ENCODE data around the gene EPSTI1.

EPSTI1 gene

DNA sequence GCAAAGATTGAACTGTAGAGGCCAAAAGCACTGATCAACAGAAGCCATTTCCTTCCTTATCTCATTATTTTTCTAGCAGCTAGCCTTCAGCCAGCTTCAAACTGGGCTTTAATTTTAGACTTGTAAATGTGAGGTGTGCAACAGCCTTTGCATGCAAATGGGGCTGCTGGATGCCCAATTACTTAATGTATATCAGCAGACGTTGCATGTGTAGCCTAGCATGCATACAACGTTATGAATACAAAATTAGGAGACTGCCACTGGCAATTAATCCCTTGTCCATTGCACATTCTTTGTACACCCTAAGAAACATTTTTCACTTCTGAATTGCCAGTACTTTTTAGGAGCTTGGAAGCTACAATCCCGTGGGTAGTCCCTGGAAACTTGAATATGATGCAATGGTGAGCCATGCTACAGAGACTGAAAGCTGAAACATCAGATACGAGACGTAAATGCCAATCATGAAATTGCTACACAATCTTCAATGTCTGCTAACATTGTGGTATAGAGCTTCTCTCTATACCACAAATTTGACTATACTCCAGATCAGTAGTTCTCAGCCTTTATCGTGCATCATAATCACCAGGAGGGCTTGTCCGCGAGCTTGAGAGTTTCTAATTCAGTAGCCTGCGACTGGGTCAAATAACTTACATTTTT is 20.2 kb downstream of the EPSTI1 start:
- no peak for DNase-seq (ENCODE audit: low spot score)

DNA sequence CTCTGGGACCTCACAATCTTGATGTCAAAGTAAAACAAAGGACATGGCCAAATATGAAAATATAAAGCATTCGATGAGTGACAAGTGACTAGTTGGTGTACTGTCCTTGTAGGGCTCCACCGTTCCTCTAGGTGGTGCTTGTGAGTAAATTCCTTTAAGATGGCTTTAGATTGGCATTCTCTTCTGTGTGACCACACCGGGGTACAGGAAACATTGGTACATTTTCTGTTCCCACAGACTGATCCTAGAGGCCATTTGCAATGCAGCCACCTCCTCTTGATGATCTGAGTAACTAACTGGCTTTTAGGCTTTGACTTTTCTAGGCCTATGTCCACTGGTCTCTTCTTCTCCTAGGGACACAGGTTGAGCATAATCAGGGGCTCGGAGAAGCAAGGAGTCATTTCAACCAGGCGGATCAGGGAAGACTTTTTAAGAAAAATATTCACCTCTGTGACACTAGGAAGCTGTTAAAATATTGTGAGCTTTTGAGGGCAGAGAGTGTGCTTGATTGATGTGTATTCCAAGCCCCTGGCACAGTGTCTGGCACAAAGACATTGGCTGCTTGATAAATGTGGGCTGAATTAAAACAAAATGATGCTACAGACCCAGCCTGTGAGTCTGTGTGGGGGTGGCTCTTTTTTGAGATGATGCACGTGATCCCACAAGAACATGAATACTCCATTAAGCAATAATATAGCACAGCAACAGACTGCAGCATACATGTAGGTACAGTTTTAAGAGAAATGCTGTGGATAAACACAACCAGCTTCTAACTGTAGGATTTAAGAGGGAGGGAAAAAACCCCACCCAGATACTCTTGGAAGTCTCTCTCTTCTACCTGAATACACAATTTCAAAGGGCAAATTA is 21.0 kb downstream of the EPSTI1 start:
- peak; percentile 60 for DNase-seq (ENCODE audit: low spot score)

DNA sequence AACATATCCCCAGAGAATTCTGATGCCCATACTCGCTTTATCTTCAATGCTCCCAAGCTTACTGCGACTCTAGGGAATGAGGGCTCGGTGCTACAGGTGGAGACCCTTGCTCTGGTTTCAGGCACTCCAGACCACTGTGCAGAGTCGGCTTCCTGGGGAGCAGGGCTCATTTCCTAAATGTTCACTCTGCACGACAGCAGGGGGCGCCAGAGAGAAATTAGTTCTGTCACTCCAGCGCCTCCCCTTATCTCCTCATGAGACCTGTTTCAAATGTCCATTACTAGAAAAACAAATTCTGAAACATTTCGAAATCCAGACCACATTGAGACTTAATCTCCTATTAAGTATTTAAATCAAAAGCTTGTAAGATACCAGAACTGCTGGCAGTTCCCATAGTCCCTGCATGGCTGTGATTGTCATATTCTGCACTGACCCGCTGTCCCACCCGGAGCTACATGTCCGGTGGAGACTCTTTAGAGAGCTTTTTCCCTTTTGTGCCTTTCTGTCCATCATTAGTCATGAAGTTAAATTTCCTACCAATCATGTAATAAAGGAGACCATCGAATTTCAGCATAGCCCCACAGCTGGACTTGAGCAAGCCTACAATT is 22.4 kb downstream of the EPSTI1 start:
- peak; percentile 69 for DNase-seq (ENCODE audit: low spot score)

DNA sequence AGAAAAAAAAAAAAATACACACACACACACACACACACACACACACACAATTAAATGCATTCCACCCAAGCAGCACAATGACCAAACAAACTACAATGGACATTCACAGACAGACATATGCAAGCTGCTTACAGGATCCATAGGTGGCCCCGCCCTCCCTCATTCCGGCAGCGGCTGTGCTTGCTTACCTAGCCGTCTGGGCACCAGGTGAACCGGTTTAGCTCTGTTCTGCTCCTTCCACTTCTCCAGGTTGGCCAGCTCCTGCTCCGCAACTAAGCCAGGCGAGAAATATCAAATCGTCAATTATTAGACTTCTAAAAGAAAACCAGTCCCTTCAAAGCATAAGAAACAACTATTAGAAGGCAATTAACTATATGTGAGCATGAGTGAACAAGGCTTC is 23.1 kb downstream of the EPSTI1 start:
- peak; percentile 61 for DNase-seq (ENCODE audit: low spot score)

DNA sequence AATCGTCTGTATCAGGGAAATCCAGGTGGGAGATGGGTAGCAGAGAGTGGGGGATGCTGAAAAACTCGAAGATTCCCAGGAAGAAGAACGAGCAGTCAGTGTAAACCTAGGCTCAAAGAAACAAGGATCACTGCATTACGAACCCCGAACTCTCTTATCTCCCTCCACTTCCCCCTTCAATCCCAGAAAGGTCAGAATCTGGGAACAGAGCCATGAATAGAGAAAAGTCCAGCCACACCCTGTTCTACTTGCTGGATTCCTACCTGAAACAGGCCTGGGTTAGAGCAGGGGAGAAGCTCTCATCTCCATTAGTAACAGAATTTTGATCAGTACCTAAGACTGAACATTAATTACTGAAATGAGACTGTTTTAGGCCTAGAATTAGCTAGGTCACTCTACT is 24.4 kb downstream of the EPSTI1 start:
- DNase-seq (ENCODE audit: low spot score), result peak; percentile 71

DNA sequence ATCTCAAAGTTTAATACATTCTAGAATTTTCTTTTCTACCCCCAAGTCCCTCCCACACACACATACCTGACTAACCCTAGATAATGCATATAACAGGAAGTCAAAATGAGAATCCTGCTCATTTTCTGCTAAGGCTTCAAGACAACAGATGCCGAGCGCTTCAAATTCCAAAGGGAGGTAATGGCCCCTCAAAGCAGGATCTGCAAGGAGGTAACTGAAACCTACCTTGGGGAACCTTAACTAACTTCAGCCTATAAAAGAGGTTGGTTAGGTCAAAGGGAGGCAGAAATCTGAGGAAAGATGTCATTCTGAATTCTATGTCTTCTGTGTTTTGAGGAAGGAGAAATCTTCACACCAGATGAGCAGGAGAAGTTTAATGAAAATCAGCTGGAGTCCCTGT is 26.8 kb downstream of the EPSTI1 start:
- DNase-seq (ENCODE audit: low spot score), result no peak

DNA sequence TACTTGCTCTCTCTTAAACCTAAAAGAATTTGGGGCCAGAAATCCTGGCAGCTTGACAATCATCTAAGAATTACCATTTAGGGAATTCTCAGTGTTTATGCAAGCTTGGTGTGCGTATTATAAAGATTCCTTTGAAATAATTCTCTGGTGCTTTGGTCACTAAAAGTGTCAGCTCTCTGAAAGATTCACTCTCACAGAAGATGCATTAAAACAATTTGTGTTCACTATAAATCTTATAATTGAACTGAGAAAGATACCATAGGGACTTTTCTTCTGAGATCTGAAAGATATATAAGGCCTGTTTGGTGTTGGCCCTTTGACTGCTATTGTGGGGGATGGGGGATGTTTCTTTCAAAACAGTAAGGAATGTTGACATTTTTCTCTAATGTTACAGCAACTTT is 27.3 kb downstream of the EPSTI1 start:
- DNase-seq (ENCODE audit: low spot score), result no peak

DNA sequence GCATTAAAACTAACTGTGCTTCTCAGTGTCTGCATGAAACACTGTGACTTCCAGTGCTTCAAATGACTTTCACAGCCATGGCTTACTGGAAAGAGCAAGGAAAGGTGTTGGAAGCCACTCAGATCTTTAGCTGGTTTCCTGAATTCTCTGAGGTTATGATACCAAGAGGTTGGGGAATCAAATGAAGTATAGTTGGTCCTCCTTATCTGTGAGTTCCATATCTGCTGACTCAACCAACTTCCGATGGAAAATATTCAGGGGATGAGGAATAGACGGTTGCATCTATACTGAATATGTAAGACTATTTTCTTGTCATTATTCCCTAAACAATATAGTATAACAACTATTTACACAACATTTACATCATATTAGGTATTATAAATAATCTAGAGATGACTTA is 32.4 kb downstream of the EPSTI1 start:
- DNase-seq (ENCODE audit: low spot score), result no peak

DNA sequence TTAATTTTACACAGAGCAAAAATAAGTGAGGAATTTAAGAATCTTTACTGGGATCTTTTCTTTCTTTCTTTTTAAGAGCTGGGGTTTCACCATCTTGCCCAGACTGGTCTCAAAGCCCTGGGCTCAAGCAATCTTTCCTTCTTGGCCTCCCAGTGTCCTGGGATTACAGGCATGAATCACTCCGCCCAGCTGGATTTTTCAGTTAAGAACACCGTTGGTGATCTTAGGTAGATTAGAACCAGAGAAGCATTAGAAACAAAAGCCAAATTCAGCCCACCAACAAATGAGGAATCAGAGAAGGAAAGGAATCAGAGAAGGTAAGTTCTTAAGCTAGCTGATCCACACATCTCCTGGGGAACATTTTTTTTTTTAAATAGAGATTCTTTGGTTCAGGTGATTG is 34.2 kb downstream of the EPSTI1 start:
- DNase-seq (ENCODE audit: low spot score), result no peak

DNA sequence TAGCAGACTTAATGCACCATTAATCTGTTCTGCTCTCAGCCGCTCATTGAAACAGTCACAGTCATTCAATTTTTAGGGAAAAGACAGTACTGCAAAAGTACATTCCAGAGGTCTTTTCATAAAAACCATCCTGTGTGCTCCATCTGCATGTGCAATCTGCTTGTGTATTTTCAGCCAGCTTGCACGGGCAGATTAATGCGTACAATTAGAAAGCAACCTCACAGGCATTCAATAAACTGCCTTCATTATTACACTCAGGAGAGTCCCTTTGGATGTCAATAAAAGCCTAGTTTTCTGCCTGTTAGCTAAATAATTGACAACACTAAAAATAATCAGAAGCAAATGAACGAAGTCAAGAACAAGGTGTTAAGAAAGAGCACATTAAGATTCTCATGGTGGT is 41.9 kb downstream of the EPSTI1 start:
- no peak for DNase-seq (ENCODE audit: low spot score)

DNA sequence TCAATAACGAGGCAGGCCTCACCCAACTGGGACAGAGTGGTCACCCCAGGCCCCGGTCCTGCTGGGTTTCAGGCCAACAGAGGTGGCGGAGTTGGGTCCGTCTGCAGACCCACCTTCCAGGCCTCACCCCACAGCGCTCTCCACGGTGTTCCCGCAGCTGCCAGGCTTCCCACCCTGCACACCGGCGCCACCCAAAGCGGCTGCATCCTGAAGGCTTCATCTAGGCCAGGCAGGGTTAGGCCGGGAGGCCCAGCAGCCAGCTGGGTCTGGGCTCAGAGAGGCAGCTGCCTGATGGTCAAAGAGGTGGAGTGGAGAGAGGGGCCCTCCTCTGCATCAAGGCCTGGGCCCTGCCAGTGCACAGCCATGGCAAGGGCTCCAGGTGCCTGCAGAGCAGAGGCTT is 44.1 kb downstream of the EPSTI1 start:
- no peak for DNase-seq (ENCODE audit: low spot score)

DNA sequence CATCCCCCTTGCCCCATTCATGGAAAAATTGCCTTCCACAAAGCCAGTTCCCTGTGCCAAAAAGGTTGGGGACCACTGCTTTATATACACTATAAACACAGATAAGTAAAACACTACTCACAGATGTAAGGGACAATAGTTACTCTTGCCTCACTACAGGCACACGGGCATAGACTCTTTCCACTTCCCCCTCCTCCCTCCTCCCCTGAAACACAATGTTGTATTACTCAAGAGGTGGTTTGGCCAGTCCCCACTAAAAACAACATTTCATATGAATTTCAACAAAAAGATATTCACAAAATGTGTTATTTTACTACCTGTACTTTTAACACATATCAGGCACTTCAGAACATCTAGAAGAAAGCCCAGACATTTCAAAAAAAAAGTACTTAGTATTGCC is 45.1 kb downstream of the EPSTI1 start:
- DNase-seq (ENCODE audit: low spot score), result no peak

DNA sequence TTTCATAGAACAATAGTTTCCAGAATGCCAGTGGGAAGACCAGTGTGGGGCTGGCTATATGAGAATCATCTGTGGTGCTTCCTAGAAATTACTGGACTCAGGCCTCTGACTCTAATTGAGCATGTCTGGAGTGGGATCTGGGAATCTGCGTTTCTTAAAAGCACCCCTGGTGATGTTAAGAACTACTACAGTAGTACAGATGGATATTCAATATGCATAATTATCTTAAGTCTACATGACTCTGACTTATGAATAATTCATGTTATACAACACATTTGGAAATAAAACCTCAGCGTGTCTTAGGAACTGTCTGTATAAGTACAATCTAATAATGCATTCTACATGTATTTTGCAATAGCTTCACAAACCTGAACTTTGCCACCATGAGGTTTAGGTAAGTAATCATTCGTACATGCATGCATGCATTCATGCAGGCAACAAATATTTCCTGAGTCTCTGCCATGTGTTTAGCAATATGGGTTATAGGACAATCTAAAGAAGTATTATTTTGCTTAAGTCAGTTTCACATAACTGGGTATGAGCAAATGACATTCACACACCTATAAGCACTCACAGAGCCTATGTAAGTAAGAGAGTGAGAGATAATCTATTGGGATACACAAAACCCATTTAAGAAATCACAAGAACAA is 62.0 kb downstream of the EPSTI1 start:
- no peak for DNase-seq (ENCODE audit: low spot score)

DNA sequence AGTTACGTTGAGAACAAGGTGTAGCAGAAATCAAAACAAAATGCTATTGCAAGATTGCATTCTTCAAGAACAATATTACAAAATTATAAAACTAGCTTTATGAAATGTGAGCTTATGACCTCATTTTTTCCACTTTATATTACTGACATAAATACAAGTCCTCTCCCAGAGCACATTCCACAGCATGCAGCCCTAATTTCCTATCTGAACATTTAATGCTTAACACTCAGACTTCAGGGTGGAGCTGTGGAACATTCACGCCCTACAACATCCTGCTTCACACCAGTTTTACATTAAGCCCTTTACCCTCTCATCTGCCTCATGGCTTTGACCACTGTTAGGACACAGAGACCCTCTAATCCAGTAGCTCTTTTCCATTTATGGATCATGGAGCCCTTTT is 65.5 kb downstream of the EPSTI1 start:
- no peak for DNase-seq (ENCODE audit: low spot score)

DNA sequence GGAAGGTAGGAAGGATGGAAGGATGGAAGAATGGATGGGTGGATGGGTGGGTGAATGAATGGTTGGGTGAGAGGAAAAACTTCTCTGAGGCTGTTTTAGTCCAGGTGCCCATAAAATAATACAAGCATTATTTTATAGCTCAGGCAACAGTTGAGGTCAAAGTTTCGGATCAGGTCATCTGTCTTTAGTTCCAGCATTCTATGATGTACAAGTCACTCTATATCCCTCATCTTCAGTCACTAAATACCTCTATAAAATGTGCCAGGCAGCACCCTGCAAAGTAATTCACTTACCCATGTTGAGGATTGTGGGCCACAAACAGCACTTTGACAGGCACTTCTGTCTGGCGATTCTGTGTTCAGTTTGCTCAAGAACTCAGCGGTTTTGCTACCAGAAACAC is 66.0 kb downstream of the EPSTI1 start:
- DNase-seq (ENCODE audit: low spot score), result no peak

DNA sequence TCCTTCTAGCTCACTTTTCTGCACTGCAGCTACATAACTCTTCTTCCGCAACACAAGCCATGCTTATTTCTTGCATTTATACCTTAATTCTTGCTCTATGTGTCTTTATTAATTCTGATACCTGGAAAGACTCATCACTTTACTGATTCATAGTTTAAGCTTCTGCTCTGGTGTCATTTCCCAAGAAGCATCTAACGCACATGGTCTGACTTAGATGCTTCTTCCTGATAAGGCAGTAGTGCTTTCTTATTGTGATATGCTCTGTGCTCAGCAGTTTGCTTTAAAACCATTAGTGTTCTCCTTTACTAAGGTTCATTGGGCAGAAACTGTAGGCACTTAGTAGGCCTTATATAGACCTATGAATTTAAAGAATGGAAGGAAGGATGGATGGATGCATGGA is 66.4 kb downstream of the EPSTI1 start:
- DNase-seq (ENCODE audit: low spot score), result no peak

DNA sequence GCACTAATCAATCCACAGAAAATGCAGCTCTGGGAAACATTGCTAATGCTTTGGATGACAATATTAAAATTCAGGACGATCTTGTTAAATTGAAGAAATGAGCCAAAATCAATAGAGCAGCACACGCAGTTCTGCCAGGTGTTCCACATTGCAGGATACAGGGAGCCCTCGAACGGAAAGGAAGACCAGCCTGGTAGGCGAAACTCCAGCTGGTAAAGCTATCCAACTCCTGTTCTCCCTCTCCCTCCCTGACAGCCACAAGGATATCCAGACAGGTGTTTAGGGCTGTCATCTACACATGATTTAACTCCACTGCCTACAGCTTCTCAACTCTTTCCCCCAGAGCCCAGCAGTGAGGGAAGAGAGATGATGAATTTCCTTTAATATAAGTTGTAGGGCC is 67.7 kb downstream of the EPSTI1 start:
- no peak for DNase-seq (ENCODE audit: low spot score)

DNA sequence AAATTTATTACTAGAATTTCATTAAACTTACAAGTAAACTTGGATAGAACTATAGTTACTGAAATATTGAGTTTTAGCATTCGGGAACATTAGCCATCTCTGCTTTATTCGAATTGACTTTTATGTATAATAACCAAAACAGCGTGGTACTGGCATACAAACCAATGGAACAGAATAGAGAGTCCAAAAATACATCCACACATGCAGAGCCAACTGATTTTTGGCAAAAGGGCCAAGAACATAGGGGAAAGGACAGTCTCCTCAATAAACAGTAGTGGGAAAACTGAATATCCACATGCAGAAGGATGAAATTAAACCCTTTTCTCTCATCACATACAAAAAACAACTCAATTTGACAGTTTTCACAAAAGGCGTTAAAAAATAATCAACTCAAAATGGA is 84.3 kb downstream of the EPSTI1 start:
- no peak for DNase-seq (ENCODE audit: low spot score)

DNA sequence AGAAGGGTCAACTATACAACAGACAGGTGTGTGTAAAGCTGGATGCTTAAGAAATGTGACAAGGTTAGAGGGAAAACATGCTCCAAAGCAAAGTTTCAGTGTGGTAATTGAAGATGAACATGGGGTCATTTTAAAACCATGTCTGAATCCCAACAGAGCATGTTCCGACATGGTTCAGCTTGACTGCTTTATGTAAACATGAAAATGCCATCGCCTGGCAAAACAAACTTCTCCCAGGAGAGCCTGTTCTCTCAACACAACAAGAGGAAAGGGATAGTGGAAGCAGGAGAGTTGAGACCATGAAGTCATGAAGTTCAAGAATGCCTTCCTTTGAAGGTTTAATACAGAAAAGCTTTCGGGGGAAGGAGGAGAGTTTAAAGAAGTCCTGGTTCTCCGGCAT is 85.8 kb downstream of the EPSTI1 start:
- DNase-seq (ENCODE audit: low spot score), result no peak

DNA sequence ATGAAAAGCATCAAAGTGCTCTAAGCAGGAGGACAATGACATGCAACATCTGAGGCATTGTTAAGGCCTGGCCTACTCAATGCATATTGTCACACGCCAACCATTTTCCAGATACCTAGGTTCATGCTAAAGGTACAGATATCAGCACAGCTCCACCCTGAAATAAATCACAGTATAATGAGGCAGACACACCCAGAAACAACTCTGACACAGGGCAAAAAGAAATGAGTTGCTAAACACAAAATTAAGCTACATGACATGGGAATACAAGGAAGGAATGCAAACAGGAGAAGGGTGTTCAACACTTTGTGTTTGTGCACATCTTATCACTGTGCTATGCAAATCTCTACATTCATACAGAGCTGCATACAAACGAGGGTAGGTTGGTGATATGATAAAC is 86.5 kb downstream of the EPSTI1 start:
- no peak for DNase-seq (ENCODE audit: low spot score)

DNA sequence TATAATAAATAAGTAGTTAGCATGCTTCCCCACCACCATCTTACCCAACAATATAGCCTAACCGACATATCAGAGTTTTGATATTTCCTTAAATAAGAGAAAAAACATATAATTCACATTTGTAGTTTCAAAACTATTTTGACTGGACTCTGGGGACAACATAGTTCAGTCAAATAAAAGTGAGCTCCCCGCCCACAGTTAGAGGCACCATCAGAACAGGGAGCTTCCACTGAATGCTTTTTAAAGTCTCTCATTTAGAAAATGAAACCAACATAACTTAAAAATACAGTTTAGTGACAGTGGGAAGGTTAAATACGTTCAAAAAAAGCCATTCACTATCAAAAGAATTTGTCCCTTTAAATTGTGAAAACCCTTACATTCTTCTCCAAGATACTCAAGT is 92.8 kb downstream of the EPSTI1 start:
- DNase-seq (ENCODE audit: low spot score), result no peak

DNA sequence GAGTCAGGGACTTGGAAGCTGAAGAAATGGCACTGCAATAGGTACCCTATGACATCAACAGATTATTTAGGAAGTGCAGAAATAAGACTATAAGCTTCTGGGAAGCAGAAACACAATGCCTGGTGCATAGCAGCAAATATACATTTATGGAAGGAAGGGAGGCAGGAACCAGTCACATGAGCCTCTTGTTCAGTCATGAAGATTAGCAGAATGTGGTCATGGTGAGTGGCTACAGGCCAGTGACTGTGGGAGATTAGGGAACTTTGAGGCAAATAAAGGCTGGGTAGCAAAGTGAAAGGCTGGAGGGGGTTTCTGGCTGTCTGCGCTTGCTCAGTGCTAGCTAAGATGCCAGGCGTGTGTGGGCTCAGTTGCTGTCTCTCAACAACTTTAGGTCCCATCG is 96.3 kb downstream of the EPSTI1 start:
- no peak for DNase-seq (ENCODE audit: low spot score)

DNA sequence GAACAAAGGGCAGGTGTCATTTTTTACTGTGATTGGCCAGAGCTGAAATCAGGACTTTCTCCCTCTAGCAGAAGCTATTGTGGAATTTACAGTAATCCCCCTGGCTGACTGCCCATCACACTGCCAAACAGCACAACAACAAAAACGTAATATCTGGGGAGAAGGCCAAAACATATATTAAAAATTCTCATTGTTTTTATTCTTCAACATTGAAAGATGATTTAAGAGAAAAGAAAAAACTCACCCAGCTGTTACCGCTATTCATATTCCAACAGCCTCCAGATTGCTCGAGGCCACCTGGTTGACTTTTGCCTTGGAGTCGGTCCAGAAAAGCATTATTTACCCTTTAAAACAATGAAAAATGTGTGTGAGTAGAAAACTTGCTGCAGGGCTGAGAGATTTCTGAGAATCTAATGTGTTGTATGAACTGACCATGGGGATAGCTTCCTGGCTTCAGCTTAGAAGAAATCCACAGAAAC is 97.2 kb downstream of the EPSTI1 start:
- peak; percentile 12 for DNase-seq (ENCODE audit: low spot score)
